AG04450 (cell line): ENCODE data around the gene NCK1. TPM values are rescaled to one million over a fixed set of nuclear protein-coding genes. Genes with fewer than 3 reads are reported as not detected.
"Not testable (repeated sequence)": the region's sequence is repeated elsewhere in the genome, so short reads cannot be mapped to it uniquely, and the experiment has no call there.

Experiments
- CTCF ChIA-PET: fragments of 300-600, 350-600 bp; formaldehyde crosslinking; extraction: SDS; loops from one replicate; lab custom pipeline; 2022; ENCODE audit warnings: antibody characterized with exemption, inconsistent platforms; lab: Charles Lee
- POLR2A ChIA-PET: fragments of 350-600 bp; formaldehyde crosslinking; extraction: SDS; loops from one replicate; lab custom pipeline; 2021; ENCODE audit warnings: antibody characterized with exemption, inconsistent platforms; lab: Yijun Ruan, JAX
- DNase-seq: peaks from one replicate; pipeline ENCODE4 v3.0.0-alpha.2; 2011; ENCODE audit warnings: low read depth, low spot score
- H3K27ac ChIP-seq: one replicate; pipeline ENCODE4 v1.5.1; 2012; ENCODE audit warnings: low read depth, low read length, control low read depth
- H3K27me3 ChIP-seq: one replicate; pipeline ENCODE4 v1.6.0; 2012; ENCODE audit warnings: low read length; ENCODE audit not compliant: control insufficient read depth, insufficient read depth
- H3K4me3 ChIP-seq: 2 replicates; pipeline ENCODE4 v1.5.1; 2011; ENCODE audit warnings: mild to moderate bottlenecking, low read depth, low read length, control low read depth
- H3K9me3 ChIP-seq: 2 replicates; pipeline ENCODE4 v1.5.1; 2012; ENCODE audit warnings: low read length; ENCODE audit not compliant: control insufficient read depth, insufficient read depth
- polyA plus RNA-seq: library from polyadenylated mRNA; depleted of rRNA; stranded (reverse); fragments of >200 nt; gene quantifications from 2 replicates; pipeline ENCODE4 v1.2.3, GENCODE V29; 2011
- TF ChIP-seq, protein P1 (sequence below): IDR thresholded peaks from 2 replicates; pipeline ENCODE4 v1.5.1; 2011; ENCODE audit warnings: low read depth, low read length, control low read depth, inconsistent platforms

NCK1 gene
- polyA plus RNA-seq, 1 experiment, result 67.7 TPM

DNA sequence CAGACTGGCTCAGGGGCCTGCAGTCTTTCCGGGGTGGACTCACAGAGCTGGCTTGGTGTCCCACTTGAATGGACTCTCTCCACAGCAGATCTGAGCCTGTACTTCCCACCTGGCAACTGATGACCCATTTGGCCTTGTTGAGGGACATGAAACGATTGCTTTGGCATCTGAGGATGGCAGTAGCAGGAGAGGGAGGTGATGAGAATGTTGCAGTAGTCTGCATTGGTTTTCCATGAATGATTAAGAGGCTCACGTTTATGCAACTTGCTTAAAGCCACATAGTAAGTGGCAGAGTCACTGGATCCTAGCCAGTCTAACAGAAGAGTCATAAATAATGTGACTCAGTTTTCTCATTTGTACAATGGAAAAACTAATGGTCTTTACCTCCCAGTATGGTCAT lies 117.7 kb downstream of the NCK1 start:
- DNase-seq, result no peak
- Histone ChIP-seq H3K9me3 (no peaks in the 10 kb centered on the region), H3K27me3 (no peaks in the 10 kb centered on the region), H3K27ac (no peak overlapping the region), H3K4me3 (no peak overlapping the region)
- ChIA-PET CTCF (interaction anchor here (1.3 kb wide), 1 partner anchor 34 kb away, joined by 3 read pairs; no protein-coding TSS in a partner anchor), POLR2A (no interaction called here)
- TF ChIP-seq, protein P1, sequence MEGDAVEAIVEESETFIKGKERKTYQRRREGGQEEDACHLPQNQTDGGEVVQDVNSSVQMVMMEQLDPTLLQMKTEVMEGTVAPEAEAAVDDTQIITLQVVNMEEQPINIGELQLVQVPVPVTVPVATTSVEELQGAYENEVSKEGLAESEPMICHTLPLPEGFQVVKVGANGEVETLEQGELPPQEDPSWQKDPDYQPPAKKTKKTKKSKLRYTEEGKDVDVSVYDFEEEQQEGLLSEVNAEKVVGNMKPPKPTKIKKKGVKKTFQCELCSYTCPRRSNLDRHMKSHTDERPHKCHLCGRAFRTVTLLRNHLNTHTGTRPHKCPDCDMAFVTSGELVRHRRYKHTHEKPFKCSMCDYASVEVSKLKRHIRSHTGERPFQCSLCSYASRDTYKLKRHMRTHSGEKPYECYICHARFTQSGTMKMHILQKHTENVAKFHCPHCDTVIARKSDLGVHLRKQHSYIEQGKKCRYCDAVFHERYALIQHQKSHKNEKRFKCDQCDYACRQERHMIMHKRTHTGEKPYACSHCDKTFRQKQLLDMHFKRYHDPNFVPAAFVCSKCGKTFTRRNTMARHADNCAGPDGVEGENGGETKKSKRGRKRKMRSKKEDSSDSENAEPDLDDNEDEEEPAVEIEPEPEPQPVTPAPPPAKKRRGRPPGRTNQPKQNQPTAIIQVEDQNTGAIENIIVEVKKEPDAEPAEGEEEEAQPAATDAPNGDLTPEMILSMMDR, result no peak

DNA sequence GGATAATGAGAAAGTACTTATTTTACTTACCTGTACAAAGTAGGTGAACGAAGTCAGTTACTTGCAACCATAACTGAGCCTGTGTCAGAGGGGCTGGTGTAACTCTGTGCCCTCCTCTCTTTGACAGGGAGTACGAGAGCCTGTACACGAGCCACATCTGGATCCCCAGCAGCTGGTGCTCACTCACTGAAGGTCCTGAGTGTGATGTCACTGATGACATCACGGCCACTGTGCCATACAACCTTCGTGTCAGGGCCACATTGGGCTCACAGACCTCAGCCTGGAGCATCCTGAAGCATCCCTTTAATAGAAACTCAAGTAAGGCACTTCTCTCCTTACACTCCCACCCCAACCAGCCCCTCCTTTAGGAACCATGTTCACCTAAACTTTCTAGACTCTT lies 120.0 kb downstream of the NCK1 start:
- Histone ChIP-seq H3K27ac (no peak overlapping the region), H3K27me3 (no peaks in the 10 kb centered on the region), H3K4me3 (no peak overlapping the region), H3K9me3 (no peaks in the 10 kb centered on the region)
- no peak for DNase-seq
- TF ChIP-seq, protein P1, result no peak
- CTCF ChIA-PET, result interaction anchor here (0.6 kb wide), 1 partner anchor 32 kb away, joined by 3 read pairs; no protein-coding TSS in a partner anchor
- POLR2A ChIA-PET, result no interaction called here

DNA sequence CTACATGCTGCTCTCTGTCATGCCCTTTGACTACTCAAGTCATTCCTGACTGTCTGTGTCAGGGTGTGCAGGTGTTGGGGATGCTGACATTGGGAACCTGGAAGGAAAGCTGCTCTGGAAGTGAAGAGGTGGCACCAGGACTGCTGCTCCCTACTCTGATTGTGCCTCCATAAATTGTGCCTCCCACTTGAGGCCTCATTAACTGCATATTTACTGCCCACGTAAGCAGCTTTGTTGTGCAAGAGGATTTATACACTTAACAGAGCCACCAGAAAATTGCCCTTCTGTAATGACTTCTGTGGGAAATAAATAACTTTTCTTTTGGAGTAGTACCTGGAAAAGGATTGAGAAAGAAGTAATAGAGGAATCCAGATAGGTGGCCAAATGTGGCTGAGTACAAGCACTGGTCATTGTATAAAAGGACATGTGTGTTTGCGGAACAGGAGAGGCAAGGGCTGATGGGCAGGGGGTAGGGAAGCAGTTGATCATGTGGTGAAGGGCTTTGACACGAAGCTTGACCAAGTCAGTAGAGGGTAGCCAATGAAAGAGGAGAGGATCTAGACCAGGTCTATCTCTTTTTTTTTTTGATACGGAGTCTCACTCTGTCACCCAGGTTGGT lies 120.6 kb downstream of the NCK1 start:
- CTCF ChIA-PET, result interaction anchor here (0.6 kb wide), 1 partner anchor 31 kb away, joined by 3 read pairs; no protein-coding TSS in a partner anchor
- POLR2A ChIA-PET, result no interaction called here
- TF ChIP-seq, protein P1, result no peak
- H3K27me3 ChIP-seq, result no peaks in the 10 kb centered on the region
- H3K27ac ChIP-seq, result no peak overlapping the region
- no peaks in the 10 kb centered on the region; the same call in 1 of the 2 replicates for H3K9me3 ChIP-seq
- no peak for DNase-seq
- H3K4me3 ChIP-seq, result no peak overlapping the region

DNA sequence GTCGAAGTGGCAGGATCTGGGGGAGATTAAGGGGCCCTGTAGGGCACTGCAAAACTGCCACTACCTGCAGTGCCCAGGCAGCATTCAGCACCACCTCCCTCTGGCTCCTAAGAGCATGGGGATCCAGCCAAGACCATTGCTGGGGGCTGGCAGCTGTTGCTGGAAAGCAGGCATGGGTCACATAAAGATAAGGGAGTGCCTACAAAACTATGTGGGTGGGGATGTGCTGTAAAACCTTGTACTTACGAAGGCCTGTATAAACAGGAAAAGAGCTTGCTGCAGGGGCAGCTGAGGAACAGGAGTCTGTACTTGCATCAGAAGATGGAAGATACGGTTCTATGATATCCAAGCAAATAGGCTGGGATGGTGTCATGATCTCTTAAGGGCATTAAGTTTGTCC lies 122.8 kb downstream of the NCK1 start:
- H3K4me3 ChIP-seq, result no peak overlapping the region
- ChIA-PET POLR2A (interaction anchor here (0.6 to 0.9 kb wide), 2 partner anchors 231 to 788 kb away, joined by 3 to 7 read pairs; partner anchors contain the start of gene MSL2), CTCF (interaction anchor here (1.2 to 1.6 kb wide), 2 partner anchors 232 kb away, joined by 3 to 6 read pairs; partner anchors contain the start of gene STAG1)
- H3K9me3 ChIP-seq, result no peaks in the 10 kb centered on the region; the same call in 1 of the 2 replicates
- TF ChIP-seq, protein P1, result no peak
- H3K27ac ChIP-seq, result no peak overlapping the region
- DNase-seq, result peak; percentile 16
- no peaks in the 10 kb centered on the region for H3K27me3 ChIP-seq

GRCh38 chr3:136987398-136987980 lies 125.5 kb downstream of the NCK1 start:
- DNase-seq, POLR2A ChIA-PET, H3K9me3 ChIP-seq, H3K27ac ChIP-seq, H3K4me3 ChIP-seq, H3K27me3 ChIP-seq, CTCF ChIA-PET: not testable (repeated sequence)
